ENCODE measurements around the gene SLC35B2. TPM values are rescaled to one million over a fixed set of nuclear protein-coding genes. Genes with fewer than 3 reads are reported as not detected.

SLC35B2 gene
- total and polyA plus RNA-seq, 10 of the 15 experiments (the other 5 are each of a cell fraction or from before 2014, with no cell fraction given), result 11.3 to 45.4 (median 33.8) TPM

DNA sequence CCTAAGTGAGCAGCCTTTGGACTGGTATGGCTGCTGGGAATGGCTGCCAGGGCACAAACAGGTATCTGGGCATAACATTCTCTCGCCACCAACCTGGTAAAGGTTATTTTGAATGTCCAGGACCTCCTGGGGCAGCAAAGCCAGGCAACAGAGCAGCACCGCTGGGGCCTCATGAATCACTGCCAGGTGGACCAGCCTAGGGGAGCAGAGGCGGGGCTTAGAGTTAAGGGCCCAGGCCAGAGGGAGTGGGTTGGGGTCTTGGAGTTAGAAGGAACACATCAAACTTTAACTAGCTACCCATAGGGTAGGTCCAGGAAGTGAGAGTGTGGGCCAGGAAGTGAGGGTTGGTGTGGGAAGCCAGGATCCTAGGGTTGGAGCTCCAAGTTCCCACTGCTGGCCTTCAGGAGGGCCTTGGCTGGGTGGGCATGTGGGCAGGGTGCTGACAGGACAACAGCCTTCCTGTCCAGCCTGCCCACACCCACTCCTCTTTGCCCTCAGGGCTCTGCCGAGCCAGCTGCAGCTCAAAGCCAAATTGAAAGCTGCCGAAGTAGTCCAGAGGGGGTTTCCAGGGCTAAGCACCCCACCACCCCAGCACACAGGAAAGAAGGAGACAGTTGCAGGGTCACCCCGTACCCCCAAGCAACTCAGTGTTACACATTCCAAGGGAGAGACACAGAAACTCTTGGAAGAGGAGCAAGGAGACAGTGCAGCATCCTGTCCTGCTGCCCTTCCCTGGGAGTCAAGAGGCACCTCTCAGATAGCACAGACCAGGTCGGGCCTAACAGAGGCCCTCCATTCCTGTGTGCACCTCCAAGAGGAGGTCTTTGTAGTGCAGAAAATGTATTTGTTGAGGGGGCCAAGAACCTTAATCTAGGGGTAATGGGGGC is 5.4 kb upstream of the SLC35B2 start (continued):
- TF ChIP-seq ZNF687 (IDR thresholded peaks at IDR 0.05) (peak; percentile 56; the same call in 1 of the 2 replicates), SREBF2 (IDR thresholded peaks at IDR 0.05; ENCODE audit: low read length) (no peak), SPI1 (IDR thresholded peaks at IDR 0.05; ENCODE audit: borderline replicate concordance, insufficient read depth, low read depth, low read length) (no peak), LARP7 (IDR thresholded peaks at IDR 0.05) (no peak), SMAD1 (IDR thresholded peaks at IDR 0.05; ENCODE audit: low read depth, partially characterized antibody) (peak; percentile 57), SMAD5 (IDR thresholded peaks at IDR 0.05; ENCODE audit: low read depth) (0 out of 2 replicates have a peak, but pooled peaks have one; percentile 33)

DNA sequence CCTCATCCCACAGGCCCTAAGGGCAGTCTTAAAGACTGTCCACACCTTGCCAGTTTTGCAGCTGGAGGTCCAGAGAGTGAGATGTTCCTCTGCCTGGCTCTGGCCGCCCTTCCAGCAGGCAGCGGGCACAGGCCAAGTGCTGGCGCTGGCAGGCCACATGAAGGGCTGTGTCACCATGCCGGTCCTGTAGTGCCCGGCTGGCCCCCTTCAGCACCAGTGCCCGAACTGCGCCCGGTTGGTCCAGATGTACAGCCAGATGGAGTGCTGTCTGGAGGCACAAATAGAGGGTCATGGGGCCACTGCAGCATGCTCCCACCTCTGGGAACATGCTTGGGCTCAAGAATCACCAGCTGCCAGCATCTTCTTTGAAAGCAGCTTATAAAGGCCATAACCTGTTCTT is 4.3 kb upstream of the SLC35B2 start:
- H3K9ac ChIP-seq (ENCODE audit: control insufficient read depth, insufficient read depth, low read length), result peak overlapping the region; percentile 90
- no peaks in the 10 kb centered on the region for H3K27me3 ChIP-seq (replicated peaks in 1 of 2; ENCODE audit: control insufficient read depth in 2 of 2, insufficient read depth in 2 of 2, low read length in 1 of 2)
- intact Hi-C loops (cut with micrococcal nuclease; ENCODE audit: unreplicated experiment) (no loop called here), in situ Hi-C loops (cut with MboI) (no loop called here)
- no peaks in the 10 kb centered on the region for H4K20me1 ChIP-seq (ENCODE audit: control insufficient read depth, insufficient read depth)
- 76% methylated on average over 8 of the region's 8 CpGs for WGBS (ENCODE audit: insufficient coverage, insufficient replicate concordance, low lambda C conversion rate, missing lambda C conversion rate)
- TF ChIP-seq HDGF (IDR thresholded peaks at IDR 0.05), result no peak
- peak; percentile 11; the same call in 1 of the 2 replicates for TF ChIP-seq POLR2AphosphoS5 (IDR thresholded peaks at IDR 0.05; ENCODE audit: low read length)
- TF ChIP-seq LARP7 (IDR thresholded peaks at IDR 0.05), result 0 out of 2 replicates have a peak, but pooled peaks have one; percentile 37
- no peak for TF ChIP-seq FOXK2 (IDR thresholded peaks at IDR 0.05)
- TF ChIP-seq ZNF592 (IDR thresholded peaks at IDR 0.05), result no peak
- TF ChIP-seq GATAD2B (conservative IDR thresholded peaks at IDR 0.05; ENCODE audit: low read depth), result peak; percentile 5; the same call in 1 of the 2 replicates
- H3K36me3 ChIP-seq (ENCODE audit: control insufficient read depth in 2 of 2, insufficient read depth in 2 of 2, low read length in 1 of 2), result peaks cover 13 to 21% of the 10 kb centered on the region in 2 experiments
- H3K4me1 ChIP-seq (ENCODE audit: control insufficient read depth, insufficient read depth, low read length), result peaks cover 62% of the 10 kb centered on the region
- RAD21 ChIA-PET (ENCODE audit: unreplicated experiment), result interaction anchor here (0.7 to 2.2 kb wide), 8 partner anchors 8 to 85 kb away, joined by 3 to 12 read pairs (median 5); partner anchors contain the start of genes HSP90AB1 and SLC29A1
- no TSS peak for BruUV-seq (replicated peaks)
- SMC1A ChIA-PET (ENCODE audit: uncharacterized antibody, unreplicated experiment), result interaction anchor here (1.3 to 2.2 kb wide), 4 partner anchors 14 to 166 kb away, joined by 3 to 18 read pairs (median 5); partner anchors contain the start of gene HSP90AB1
- no peak for FAIRE-seq
- H3K27ac ChIP-seq (ENCODE audit: control insufficient read depth, insufficient read depth), result peak overlapping the region; percentile 99
- ATAC-seq, result no peak
- H3K4me3 ChIP-seq, result peak overlapping the region; percentile 98
- no peak for DNase-seq (ENCODE audit: low read depth, low spot score)
- no peaks in the 10 kb centered on the region for H3K9me3 ChIP-seq (replicated peaks; ENCODE audit: control insufficient read depth, insufficient read depth, low read length)
- CTCF ChIA-PET, result interaction anchor here (1.2 to 2.5 kb wide), 13 partner anchors 8 to 164 kb away, joined by 3 to 24 read pairs (median 5); partner anchors contain the start of gene HSP90AB1
- H3K79me2 ChIP-seq (ENCODE audit: control insufficient read depth, insufficient read depth, low read length), result peaks cover 82% of the 10 kb centered on the region
- peak overlapping the region; percentile 98 for H3K4me2 ChIP-seq (ENCODE audit: control insufficient read depth, insufficient read depth)
- H2AFZ ChIP-seq (ENCODE audit: control insufficient read depth, low read depth, low read length), result no peak overlapping the region
- POLR2A ChIA-PET, result interaction anchor here (0.6 to 10.7 kb wide), 7 partner anchors 10 to 188 kb away, joined by 4 to 131 read pairs (median 8); partner anchors contain the start of genes HSP90AB1 and SLC29A1

Data from GM12878 (cell line).